B cell (primary cell): ENCODE measurements around the gene MYADML2. TPM values are rescaled to one million over a fixed set of nuclear protein-coding genes. Genes with fewer than 3 reads are reported as not detected.

Experiments used
- ATAC-seq: fragments of 200-7000 bp; cut with Tn5 transposase; one replicate; pipeline ENCODE4 v1.10.0; 2021; ENCODE audit warnings: low read depth, mild to moderate bottlenecking, moderate number of reproducible peaks, moderate library complexity
- CTCF ChIA-PET: fragments of 350-600 bp; sonication (Branson Sonifier 250); formaldehyde crosslinking; loops from one replicate; lab custom pipeline; 2021; ENCODE audit warnings: antibody characterized with exemption, inconsistent platforms; lab: Charles Lee
- POLR2A ChIA-PET: fragments of 350-600 bp; sonication (Branson Sonifier 250); formaldehyde crosslinking; loops from one replicate; lab custom pipeline; 2021; ENCODE audit warnings: antibody characterized with exemption; lab: Charles Lee
- DNase-seq: peaks from one replicate; pipeline ENCODE4 v3.0.0; 2013
- H2AFZ ChIP-seq: 2 replicates; pipeline ENCODE4 v1.6.1; 2012; ENCODE audit warnings: mild to moderate bottlenecking, low read depth, low read length; ENCODE audit not compliant: insufficient read depth, poor library complexity, severe bottlenecking
- H3K27ac ChIP-seq, 2 donors: 1 replicate in 1 of 2; 2 replicates in 1 of 2; pipeline ENCODE4 v1.5.1; 2012 to 2013; ENCODE audit warnings: low read length in 2 of 2, mild to moderate bottlenecking in 2 of 2, moderate library complexity in 1 of 2
- H3K27me3 ChIP-seq, 4 experiments: fragments of 200-600 bp in 1 of 4; sonication (generic) in 1 of 4; replicated peaks in 1 of 4; 1 replicate in 2 of 4; 2 replicates in 2 of 4; pipeline versions ENCODE4 v1.6.1 to v1.7.0; 2013 to 2016; ENCODE audit warnings: low read length in 3 of 4, mild to moderate bottlenecking in 2 of 4, mixed read lengths in 1 of 4, moderate library complexity in 1 of 4; ENCODE audit not compliant: insufficient read depth in 4 of 4, control insufficient read depth in 3 of 4; ENCODE audit errors: control extremely low read depth in 1 of 4
- H3K36me3 ChIP-seq, 2 experiments: replicated peaks in 1 of 2; 1 replicate in 1 of 2; 2 replicates in 1 of 2; pipeline versions ENCODE4 v1.6.1 to v1.7.1; 2013; ENCODE audit warnings: low read length in 1 of 2; ENCODE audit not compliant: insufficient read depth in 2 of 2, control insufficient read depth in 1 of 2; ENCODE audit errors: control extremely low read depth in 1 of 2, extremely low read depth in 1 of 2
- H3K4me1 ChIP-seq, 2 donors: fragments of 200-600 bp in 1 of 2; sonication (generic) in 1 of 2; 1 replicate in 1 of 2; 2 replicates in 1 of 2; pipeline versions ENCODE4 v1.5.1 to v1.6.1; 2013 to 2017; ENCODE audit warnings: low read length in 2 of 2; ENCODE audit not compliant: control insufficient read depth in 2 of 2, insufficient read depth in 2 of 2
- H3K4me2 ChIP-seq: replicated peaks from 2 replicates; pipeline ENCODE3; 2012; ENCODE audit warnings: mild to moderate bottlenecking, low read depth, low read length; ENCODE audit not compliant: poor library complexity, severe bottlenecking
- H3K4me3 ChIP-seq, 5 experiments: fragments of 200-600 bp in 1 of 5; sonication (generic) in 1 of 5; 1 replicate in 3 of 5; 2 replicates in 2 of 5; pipeline versions ENCODE4 v1.5.1 to v1.7.0; 2011 to 2016; ENCODE audit warnings: low read length in 4 of 5, mild to moderate bottlenecking in 4 of 5, low read depth in 2 of 5, control low read depth in 1 of 5, moderate library complexity in 1 of 5; ENCODE audit not compliant: insufficient read depth in 1 of 5; ENCODE audit errors: control extremely low read depth in 1 of 5, extremely low read depth in 1 of 5
- H3K79me2 ChIP-seq: fragments of 200-600 bp; sonication (generic); one replicate; pipeline ENCODE4 v1.6.0; 2016; ENCODE audit warnings: low read length; ENCODE audit not compliant: control insufficient read depth, insufficient read depth
- H3K9ac ChIP-seq: fragments of 200-600 bp; sonication (generic); 2 replicates; pipeline ENCODE4 v1.6.1; 2017; ENCODE audit warnings: mild to moderate bottlenecking, low read length, moderate library complexity
- H3K9me3 ChIP-seq, 3 donors: one replicate each; pipeline versions ENCODE4 v1.6.1 to v1.7.1; 2013; ENCODE audit warnings: low read length in 2 of 3; ENCODE audit not compliant: control insufficient read depth in 2 of 3, insufficient read depth in 1 of 3; ENCODE audit errors: control extremely low read depth in 1 of 3
- H4K20me1 ChIP-seq: 2 replicates; pipeline ENCODE4 v1.6.0; 2012; ENCODE audit warnings: mild to moderate bottlenecking, low read length; ENCODE audit not compliant: insufficient read depth, control insufficient read depth, poor library complexity, severe bottlenecking
- H3K27ac Mint-ChIP-seq: one replicate; pipeline ENCODE4 v1.8.0; 2021; ENCODE audit warnings: mixed read lengths
- H3K27me3 Mint-ChIP-seq: one replicate; pipeline ENCODE4 v1.8.0; 2021; ENCODE audit warnings: mixed read lengths
- H3K4me1 Mint-ChIP-seq: one replicate; pipeline ENCODE4 v1.8.0; 2021; ENCODE audit warnings: mixed read lengths
- H3K4me3 Mint-ChIP-seq: one replicate; pipeline ENCODE4 v1.8.0; 2021; ENCODE audit warnings: mixed read lengths
- H3K9me3 Mint-ChIP-seq: one replicate; pipeline ENCODE4 v1.8.0; 2022; ENCODE audit warnings: mixed read lengths; ENCODE audit not compliant: insufficient read depth
- EZH2 ChIP-seq: IDR thresholded peaks from 2 replicates; pipeline ENCODE4 v1.6.1; 2012; ENCODE audit warnings: borderline replicate concordance, low read depth, mild to moderate bottlenecking, moderate library complexity, low read length; ENCODE audit not compliant: insufficient read depth, poor library complexity, severe bottlenecking
- WGBS: methylation state at CpG from one replicate; pipeline ENCODE4 v1.1.5; 2013; ENCODE audit warnings: missing lambda C conversion rate; ENCODE audit not compliant: insufficient coverage; 5-methylcytosine and 5-hydroxymethylcytosine counted together
- intact Hi-C: fragments of 100-400 bp; cut with micrococcal nuclease; formaldehyde crosslinking; loops from one replicate; pipeline ENCODE4 v1.10.0; 2022
- polyA plus RNA-seq: library from polyadenylated mRNA; depleted of rRNA; stranded (reverse); fragments of >200 nt; gene quantifications from 2 replicates; pipeline ENCODE4 v1.2.3, GENCODE V29; 2012
- total RNA-seq, 2 donors: library from RNA; stranded (reverse); fragments of 120-200 nt in 1 of 2; gene quantifications; 1 replicate in 1 of 2; 2 replicates in 1 of 2; pipeline versions ENCODE4 v1.2.3 to v1.2.4, GENCODE V29; 2013 to 2022
- TF ChIP-seq, protein P1 (sequence below): fragments of 200-600 bp; IDR thresholded peaks from one replicate; pipeline ENCODE4 v1.8.0; 2022; ENCODE audit warnings: antibody characterized with exemption, mild to moderate bottlenecking

MYADML2 gene
- total and polyA plus RNA-seq, 2 donors (not counting 1 experiment from before 2014, with no cell fraction given), result not detected

DNA sequence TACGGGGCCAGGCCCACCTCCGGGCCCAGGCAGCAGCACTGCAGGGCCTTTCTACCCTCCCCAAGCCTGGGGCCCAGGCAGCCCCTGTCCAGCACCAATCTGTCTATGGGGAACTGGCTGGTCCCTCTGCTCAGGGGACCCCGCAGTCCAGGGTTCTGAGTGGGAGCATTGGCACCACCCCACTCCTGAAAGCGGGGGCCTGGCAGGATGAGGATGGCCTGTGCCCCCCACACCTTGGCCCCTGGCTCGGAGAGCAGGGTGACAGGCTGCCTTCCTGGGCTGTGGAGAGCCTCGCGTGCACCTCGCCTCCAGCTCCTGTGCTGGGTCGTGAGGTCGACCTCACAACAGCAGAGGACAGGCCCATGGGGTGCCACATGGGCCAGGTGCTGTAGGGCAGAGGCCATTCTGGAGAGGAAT, 43.6 kb downstream of the MYADML2 start:
- Histone ChIP-seq H3K4me2 (no peak overlapping the region), H2AFZ (no peak overlapping the region), H3K27ac (no peak overlapping the region), H3K9ac (no peak overlapping the region), H4K20me1 (no peaks in the 10 kb centered on the region), H3K36me3 (peaks cover 0 to 41% of the 10 kb centered on the region in 2 experiments), H3K27me3 (peaks cover 0 to 20% (median 7%) of the 10 kb centered on the region in 4 experiments), H3K4me1 (peaks cover 6 to 15% of the 10 kb centered on the region in 2 donors), H3K79me2 (peaks cover 4% of the 10 kb centered on the region), H3K4me3 (no peak overlapping the region), H3K9me3 (no peaks in the 10 kb centered on the region)
- POLR2A ChIA-PET, result no interaction called here
- Mint-ChIP-seq H3K9me3 (no peaks in the 10 kb centered on the region), H3K4me3 (no peak overlapping the region), H3K27me3 (peaks cover 7% of the 10 kb centered on the region), H3K27ac (no peak overlapping the region), H3K4me1 (peaks cover 5% of the 10 kb centered on the region)
- intact Hi-C loops, result no loop called here
- ATAC-seq, result no peak
- DNase-seq, result no peak
- CTCF ChIA-PET, result no interaction called here
- WGBS, result 97% methylated on average over 10 of the region's 10 CpGs
- TF ChIP-seq EZH2, result no peak
- TF ChIP-seq, protein P1, sequence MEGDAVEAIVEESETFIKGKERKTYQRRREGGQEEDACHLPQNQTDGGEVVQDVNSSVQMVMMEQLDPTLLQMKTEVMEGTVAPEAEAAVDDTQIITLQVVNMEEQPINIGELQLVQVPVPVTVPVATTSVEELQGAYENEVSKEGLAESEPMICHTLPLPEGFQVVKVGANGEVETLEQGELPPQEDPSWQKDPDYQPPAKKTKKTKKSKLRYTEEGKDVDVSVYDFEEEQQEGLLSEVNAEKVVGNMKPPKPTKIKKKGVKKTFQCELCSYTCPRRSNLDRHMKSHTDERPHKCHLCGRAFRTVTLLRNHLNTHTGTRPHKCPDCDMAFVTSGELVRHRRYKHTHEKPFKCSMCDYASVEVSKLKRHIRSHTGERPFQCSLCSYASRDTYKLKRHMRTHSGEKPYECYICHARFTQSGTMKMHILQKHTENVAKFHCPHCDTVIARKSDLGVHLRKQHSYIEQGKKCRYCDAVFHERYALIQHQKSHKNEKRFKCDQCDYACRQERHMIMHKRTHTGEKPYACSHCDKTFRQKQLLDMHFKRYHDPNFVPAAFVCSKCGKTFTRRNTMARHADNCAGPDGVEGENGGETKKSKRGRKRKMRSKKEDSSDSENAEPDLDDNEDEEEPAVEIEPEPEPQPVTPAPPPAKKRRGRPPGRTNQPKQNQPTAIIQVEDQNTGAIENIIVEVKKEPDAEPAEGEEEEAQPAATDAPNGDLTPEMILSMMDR, result no peak

GRCh38 chr17:81902653-81903414, 44.2 kb downstream of the MYADML2 start:
- TF ChIP-seq, protein P1, result no peak
- no peak for TF ChIP-seq EZH2
- 39% methylated on average over 44 of the region's 47 CpGs for WGBS
- no peak overlapping the region for H2AFZ ChIP-seq
- no peak for DNase-seq
- H3K4me3 ChIP-seq, result peak overlapping the region in 1 of 5 experiments; percentile 9
- CTCF ChIA-PET, result no interaction called here
- POLR2A ChIA-PET, result interaction anchor here (0.6 kb wide), 1 partner anchor 20 kb away, joined by 4 read pairs; no protein-coding TSS in a partner anchor
- H3K79me2 ChIP-seq, result peaks cover 4% of the 10 kb centered on the region
- no peaks in the 10 kb centered on the region for H4K20me1 ChIP-seq
- H3K4me1 ChIP-seq, result peaks cover 6 to 15% of the 10 kb centered on the region in 2 donors
- no peak overlapping the region for H3K27ac ChIP-seq
- Mint-ChIP-seq H3K27ac (no peak overlapping the region), H3K4me1 (peaks cover 5% of the 10 kb centered on the region), H3K4me3 (no peak overlapping the region), H3K9me3 (no peaks in the 10 kb centered on the region), H3K27me3 (peaks cover 7% of the 10 kb centered on the region)
- H3K9me3 ChIP-seq, result no peaks in the 10 kb centered on the region
- peaks cover 0 to 46% of the 10 kb centered on the region in 2 experiments for H3K36me3 ChIP-seq
- ATAC-seq, result peak; percentile 24
- intact Hi-C loops, result no loop called here
- H3K27me3 ChIP-seq, result peaks cover 0 to 20% (median 7%) of the 10 kb centered on the region in 4 experiments
- peak overlapping the region; percentile 65 for H3K4me2 ChIP-seq
- H3K9ac ChIP-seq, result peak overlapping the region; percentile 26
